Measurements from ENCODE around the gene PSME3.

The PSME3 gene

GRCh38 chr17:42792545-42792944, 40.7 kb upstream of the PSME3 start:
- TF ChIP-seq CTCF (IDR thresholded peaks at IDR 0.05; ENCODE audit: borderline replicate concordance, insufficient read depth, low read depth, low read length) = no peak
- H3K4me3 ChIP-seq (ENCODE audit: low read depth, low read length) = no peak overlapping the region

- no peak for TF ChIP-seq CTCF (IDR thresholded peaks at IDR 0.05; ENCODE audit: borderline replicate concordance, insufficient read depth, low read depth, low read length)
These were observed 38.1 kb upstream of the PSME3 start for GRCh38 chr17:42795061-42795460.

GRCh38 chr17:42795465-42795864, 37.7 kb upstream of the PSME3 start:
- no peak for TF ChIP-seq CTCF (IDR thresholded peaks at IDR 0.05; ENCODE audit: borderline replicate concordance, insufficient read depth, low read depth, low read length)
- H3K4me3 ChIP-seq (ENCODE audit: low read depth, low read length) = no peak overlapping the region

More at GRCh38 chr17:42795061-42795460, 38.1 kb upstream of the PSME3 start:
- H3K4me3 ChIP-seq (ENCODE audit: low read depth, low read length) = no peak overlapping the region

GRCh38 chr17:42796066-42796758, 37.0 kb upstream of the PSME3 start:
- TF ChIP-seq CTCF (IDR thresholded peaks at IDR 0.05; ENCODE audit: borderline replicate concordance, insufficient read depth, low read depth, low read length) = no peak
- no peak overlapping the region for H3K4me3 ChIP-seq (ENCODE audit: low read depth, low read length)

- peak overlapping the region; percentile 75 for H3K4me3 ChIP-seq (ENCODE audit: low read depth, low read length)
- TF ChIP-seq CTCF (IDR thresholded peaks at IDR 0.05; ENCODE audit: borderline replicate concordance, insufficient read depth, low read depth, low read length) = no peak
These were observed 35.9 kb upstream of the PSME3 start for GRCh38 chr17:42797067-42798007.

GRCh38 chr17:42798011-42798382, 35.2 kb upstream of the PSME3 start:
- no peak for TF ChIP-seq CTCF (IDR thresholded peaks at IDR 0.05; ENCODE audit: borderline replicate concordance, insufficient read depth, low read depth, low read length)
- peak overlapping the region; percentile 75 for H3K4me3 ChIP-seq (ENCODE audit: low read depth, low read length)
